Glomerular visceral epithelial cell (primary cell): ENCODE data around the gene GNAT1.
A peak's percentile ranks its signal among the peaks of the same experiment; 100 is the strongest.
"Not testable (repeated sequence)": the region's sequence is repeated elsewhere in the genome, so short reads cannot be mapped to it uniquely, and the experiment has no call there.

Source experiments
- DNase-seq: peaks from one replicate; pipeline ENCODE4 v3.0.0-alpha.2; 2016; ENCODE audit errors: extremely low spot score

GNAT1 gene

GRCh38 chr3:50241713-50242380, 50.4 kb downstream of the GNAT1 start:
- no peak for DNase-seq

GRCh38 chr3:50242381-50242770, 51.0 kb downstream of the GNAT1 start:
- DNase-seq, result no peak

GRCh38 chr3:50242851-50243542, 51.6 kb downstream of the GNAT1 start:
- peak; percentile 82 for DNase-seq

GRCh38 chr3:50243543-50243895, 52.1 kb downstream of the GNAT1 start:
- DNase-seq, result no peak

DNA sequence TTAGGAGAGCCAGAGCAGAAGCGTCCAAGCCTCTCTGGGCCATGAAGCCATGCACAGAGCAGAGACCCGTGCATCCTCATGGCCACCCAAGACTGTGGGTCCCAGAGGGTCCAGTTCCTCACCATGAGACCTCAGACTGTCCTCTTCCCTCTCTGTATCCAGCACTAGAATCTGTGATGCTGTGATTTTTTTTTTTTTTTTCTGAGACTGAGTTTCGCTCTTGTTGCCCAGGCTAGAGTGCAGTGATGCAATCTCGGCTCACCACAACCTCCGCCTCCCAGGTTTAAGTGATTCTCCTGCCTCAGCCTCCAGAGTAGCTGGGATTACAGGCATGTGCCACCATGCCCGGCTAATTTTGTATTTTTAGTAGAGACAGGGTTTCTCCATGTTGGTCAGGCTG, 53.4 kb downstream of the GNAT1 start:
- DNase-seq, result not testable (repeated sequence)

- no peak for DNase-seq
Measured at GRCh38 chr3:50245251-50245745, 53.9 kb downstream of the GNAT1 start.

GRCh38 chr3:50245831-50246516, 54.6 kb downstream of the GNAT1 start:
- DNase-seq, result peak; percentile 92

DNA sequence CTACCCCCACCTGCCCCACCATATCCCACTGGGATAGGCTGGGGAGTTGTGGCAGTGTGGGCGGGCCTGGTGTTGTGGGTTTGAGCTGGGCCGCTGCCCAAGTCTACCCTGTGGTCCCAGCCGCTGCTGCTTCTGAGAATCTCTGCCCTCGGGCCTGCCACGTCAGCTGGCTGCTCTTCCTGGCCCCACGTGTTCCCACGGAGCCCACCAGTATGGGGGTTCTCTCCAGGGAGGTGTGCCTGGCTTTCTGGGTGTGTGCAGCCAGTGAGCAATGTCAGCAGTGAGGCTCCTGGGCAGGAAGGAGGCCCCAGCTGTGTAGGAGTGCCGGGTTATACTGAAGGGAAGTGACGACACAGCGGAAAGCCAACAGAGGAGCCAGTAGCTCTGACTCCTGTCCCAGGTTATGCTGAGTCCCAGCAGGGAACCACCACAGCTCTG, 55.1 kb downstream of the GNAT1 start:
- DNase-seq, result peak; percentile 94
